HG03457 (cell line): ENCODE measurements around the gene KIAA0513.
"Not testable (repeated sequence)": the region's sequence is repeated elsewhere in the genome, so short reads cannot be mapped to it uniquely, and the experiment has no call there.

Experiments
- ATAC-seq: cut with Tn5 transposase; IDR thresholded peaks from one replicate; pipeline ENCODE4 v1.9.1; 2021; ENCODE audit warnings: moderate number of reproducible peaks; ENCODE audit not compliant: unreplicated experiment

The KIAA0513 gene

DNA sequence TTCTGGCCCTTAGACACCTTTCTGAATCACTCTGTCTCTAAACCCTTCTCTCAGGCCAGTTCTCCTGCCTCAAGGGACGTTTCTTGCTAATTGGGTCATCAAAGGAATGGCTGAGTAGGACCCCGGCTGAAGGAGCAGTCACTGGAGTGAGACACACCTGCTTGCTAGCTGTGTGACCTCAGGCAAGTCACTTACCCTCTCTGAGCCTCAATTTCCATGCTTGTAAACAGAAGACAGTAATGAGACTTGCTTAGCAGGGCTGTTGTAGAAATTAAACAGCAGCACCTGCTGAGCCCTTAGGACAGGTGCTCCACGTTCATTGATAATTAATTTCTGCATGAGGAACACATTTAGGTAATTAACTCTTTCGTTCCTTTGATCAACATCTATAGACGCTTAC lies 77.9 kb downstream of the KIAA0513 start:
- no peak for ATAC-seq

DNA sequence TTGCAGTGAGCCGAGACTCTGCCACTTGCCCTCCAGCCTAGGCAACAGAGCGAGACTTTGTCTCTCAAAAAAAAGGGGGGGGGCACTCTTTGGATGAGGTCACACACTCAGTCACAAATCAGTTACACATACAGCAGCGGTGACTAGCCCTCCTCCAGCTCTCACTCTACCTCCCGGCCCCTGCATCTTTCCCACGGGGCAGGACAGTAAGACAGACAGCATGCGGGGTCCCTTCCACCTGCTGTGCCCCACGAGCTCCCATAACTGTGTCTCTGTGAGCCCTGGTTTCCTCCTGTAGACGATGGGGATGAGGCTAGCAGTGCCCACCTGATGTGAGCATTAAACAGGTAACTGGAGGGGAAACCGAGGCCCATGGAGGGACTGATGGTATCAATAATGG lies 79.5 kb downstream of the KIAA0513 start:
- ATAC-seq, result no peak

DNA sequence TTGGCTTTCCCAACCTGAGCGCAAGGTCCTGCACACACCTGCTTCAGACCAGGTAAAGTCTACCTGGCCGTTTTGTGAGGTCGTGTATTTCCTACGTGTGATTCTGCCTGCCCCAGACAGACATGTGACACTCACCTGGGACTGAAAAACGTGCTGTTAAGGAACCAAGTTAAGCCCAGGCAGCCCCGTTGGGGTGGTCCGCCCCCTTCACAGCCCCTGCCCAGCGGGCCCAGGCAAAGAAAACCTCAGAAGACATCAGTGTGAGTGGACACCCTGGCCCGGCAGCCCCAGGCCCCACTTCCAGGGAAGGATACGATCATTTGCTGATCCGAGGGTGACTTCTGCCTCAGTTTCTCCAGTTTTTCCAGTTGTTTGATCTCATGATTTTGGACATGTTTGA lies 79.9 kb downstream of the KIAA0513 start:
- ATAC-seq, result no peak

- ATAC-seq, result no peak
Observed at GRCh38 chr16:85110105-85110504, 82.5 kb downstream of the KIAA0513 start.

DNA sequence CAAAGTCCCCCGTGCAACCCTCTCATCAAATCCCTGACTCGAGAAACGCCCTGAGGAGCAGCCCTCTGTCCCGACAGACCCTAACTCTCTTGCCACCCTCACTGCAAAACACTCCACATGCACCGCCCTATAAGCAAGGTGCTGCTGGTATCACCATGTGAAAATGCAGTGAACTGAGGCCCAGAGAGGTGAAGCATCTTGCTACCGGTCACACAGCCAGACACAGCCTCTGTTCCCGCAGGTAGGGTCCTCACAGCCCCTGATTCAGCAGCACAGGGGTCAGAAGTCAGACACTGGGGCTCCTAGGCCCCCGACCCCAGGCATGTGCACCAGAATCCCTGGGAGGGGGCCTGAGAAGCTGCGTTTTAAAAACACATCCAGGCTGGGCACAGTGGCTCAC lies 83.6 kb downstream of the KIAA0513 start:
- ATAC-seq, result no peak

DNA sequence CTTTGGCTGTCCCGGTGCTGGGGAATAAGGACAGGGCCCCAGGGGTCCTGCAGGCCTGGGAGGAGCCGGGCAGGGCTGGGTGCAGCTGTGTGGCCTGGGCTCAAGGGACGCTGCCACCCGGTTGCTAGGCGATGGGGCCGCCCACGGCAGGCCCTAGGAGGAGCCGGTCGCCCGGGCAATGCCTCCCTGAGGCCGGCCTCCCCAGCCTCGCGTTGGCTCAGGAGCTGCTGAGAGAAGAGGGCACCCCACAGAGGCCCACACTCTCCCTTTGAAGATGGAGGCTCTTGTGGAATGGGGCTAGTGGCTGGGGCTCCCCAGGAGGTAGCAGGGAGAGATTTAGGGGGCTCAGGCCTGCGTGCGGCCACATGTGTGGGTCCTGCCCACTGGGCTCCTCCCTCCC lies 84.8 kb downstream of the KIAA0513 start, which contains the start of gene CIBAR2:
CIBAR2 (minus strand) TSS at position 109 of the 400 bp plus-strand sequence. CDS start 120 bp downstream, outside the sequence.
- ATAC-seq, result no peak

- no peak for ATAC-seq
Observed at GRCh38 chr16:85113168-85113733, 85.7 kb downstream of the KIAA0513 start.

DNA sequence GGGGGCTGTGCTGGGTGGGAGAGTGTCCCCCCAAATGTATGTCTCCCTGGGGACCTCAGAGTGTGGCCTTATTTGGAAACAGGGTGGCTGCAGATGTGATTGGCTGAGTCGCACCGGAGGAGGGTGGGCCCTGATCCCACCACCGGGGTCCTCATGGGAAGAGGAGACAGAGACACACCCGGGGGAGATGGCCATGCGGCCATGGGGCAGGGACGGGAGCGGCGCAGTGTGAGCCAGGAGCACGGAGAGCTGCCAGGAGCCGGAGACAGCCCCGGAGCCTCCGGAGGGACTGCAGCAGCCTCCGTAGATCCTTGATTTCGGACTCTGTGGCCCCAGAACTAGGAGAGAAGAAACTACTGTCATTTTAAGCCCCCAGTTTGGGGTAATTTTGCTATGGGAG lies 86.3 kb downstream of the KIAA0513 start:
- no peak for ATAC-seq

GRCh38 chr16:85114909-85115567 lies 87.4 kb downstream of the KIAA0513 start:
- ATAC-seq, result no peak

GRCh38 chr16:85117418-85117817 lies 89.8 kb downstream of the KIAA0513 start:
- no peak for ATAC-seq

DNA sequence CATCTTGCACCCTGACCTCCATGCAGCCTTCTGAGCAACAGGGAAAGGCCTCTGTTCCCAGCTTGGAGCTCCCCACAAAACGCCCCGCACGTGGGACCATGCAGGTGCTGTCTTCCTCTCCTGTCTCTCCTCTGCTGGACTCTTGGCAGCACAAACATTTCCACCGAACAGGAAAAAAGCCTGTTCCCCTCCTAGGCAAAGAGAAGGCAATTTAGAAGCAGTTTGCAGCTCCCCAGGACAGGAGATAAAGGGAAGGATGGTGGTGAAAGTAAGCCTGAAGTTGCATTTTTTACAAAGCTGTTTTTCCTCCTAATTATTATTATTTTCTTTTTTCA lies 92.4 kb downstream of the KIAA0513 start:
- no peak for ATAC-seq

- not testable (repeated sequence) for ATAC-seq
Observed at GRCh38 chr16:85123441-85123840, 95.8 kb downstream of the KIAA0513 start.

- no peak for ATAC-seq
Observed at GRCh38 chr16:85123891-85124635, 96.5 kb downstream of the KIAA0513 start.

- no peak for ATAC-seq
Observed at GRCh38 chr16:85124636-85125346, 97.2 kb downstream of the KIAA0513 start.

GRCh38 chr16:85125570-85126393 lies 98.2 kb downstream of the KIAA0513 start:
- ATAC-seq, result no peak

GRCh38 chr16:85126394-85126704 lies 98.8 kb downstream of the KIAA0513 start:
- no peak for ATAC-seq

DNA sequence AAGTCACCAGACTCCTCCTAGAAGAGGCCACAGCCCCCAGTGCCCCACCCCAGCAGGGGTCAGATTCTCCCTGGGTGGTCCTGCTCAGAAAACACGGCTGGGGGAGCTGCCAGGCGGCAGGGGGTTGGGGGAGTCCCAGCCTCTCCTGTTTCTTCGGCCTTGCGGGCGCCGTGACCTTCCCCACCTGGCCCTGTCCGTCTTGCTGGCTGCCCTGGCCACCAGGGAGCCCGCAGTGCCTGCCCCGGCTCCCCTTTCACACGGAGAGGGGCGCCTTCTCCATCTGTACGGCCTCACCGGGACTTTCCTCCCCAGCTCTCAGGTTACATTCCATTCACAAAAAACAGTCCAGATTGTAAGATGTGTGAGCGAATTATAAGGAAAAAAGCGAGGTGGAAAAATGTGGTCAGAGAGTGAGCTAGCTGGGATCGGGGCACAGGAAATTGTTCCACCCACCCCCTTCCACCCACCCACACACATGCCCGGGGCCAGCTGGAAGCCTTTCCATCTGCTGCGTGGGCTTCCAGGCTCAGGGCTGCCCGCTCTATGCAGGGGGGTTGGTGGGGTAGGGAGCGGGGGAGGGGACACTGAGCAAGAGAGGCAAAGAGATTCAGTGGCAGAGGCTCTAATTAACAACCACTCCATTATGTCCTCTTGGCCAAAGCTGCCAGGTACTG lies 99.2 kb downstream of the KIAA0513 start:
- no peak for ATAC-seq

- no peak for ATAC-seq
Observed at GRCh38 chr16:85127379-85127723, 99.8 kb downstream of the KIAA0513 start.

GRCh38 chr16:85128079-85128837 lies 100.7 kb downstream of the KIAA0513 start:
- no peak for ATAC-seq
